Progenitor cell of endocrine pancreas (in vitro differentiated cells): ENCODE measurements around the gene KLF11. TPM values are rescaled to one million over a fixed set of nuclear protein-coding genes. Genes with fewer than 3 reads are reported as not detected.
A peak's percentile ranks its signal among the peaks of the same experiment; 100 is the strongest.

Experiments used
- DNase-seq: peaks from one replicate; pipeline ENCODE4 v3.0.0; 2021; ENCODE audit warnings: low spot score; ENCODE audit not compliant: unreplicated experiment
- H3K27ac Mint-ChIP-seq: 2 replicates; pipeline ENCODE4 v1.8.0; 2021; ENCODE audit warnings: mild to moderate bottlenecking, moderate library complexity, mixed read lengths
- H3K27me3 Mint-ChIP-seq: 2 replicates; pipeline ENCODE4 v1.8.0; 2021; ENCODE audit warnings: mixed read lengths
- H3K36me3 Mint-ChIP-seq: 2 replicates; pipeline ENCODE4 v1.8.0; 2022; ENCODE audit warnings: mixed read lengths; ENCODE audit not compliant: insufficient read depth
- H3K4me1 Mint-ChIP-seq: 2 replicates; pipeline ENCODE4 v1.8.0; 2021; ENCODE audit warnings: low read depth, mixed read lengths
- H3K4me3 Mint-ChIP-seq: 2 replicates; pipeline ENCODE4 v1.8.0; 2021; ENCODE audit warnings: low read depth, mild to moderate bottlenecking, moderate library complexity, mixed read lengths
- H3K9me3 Mint-ChIP-seq: 2 replicates; pipeline ENCODE4 v1.8.0; 2021; ENCODE audit warnings: low read depth, mixed read lengths
- CTCF ChIP-seq: fragments of 200-600 bp; sonication (generic); IDR thresholded peaks from one replicate; pipeline ENCODE4 v1.5.0; 2021; ENCODE audit warnings: antibody characterized with exemption, mild to moderate bottlenecking; ENCODE audit not compliant: unreplicated experiment
- total RNA-seq: library from RNA; stranded (reverse); gene quantifications from 2 replicates; pipeline ENCODE4 v1.2.1, GENCODE V29; 2021

KLF11 gene
- total RNA-seq, 1 donor from 2014 or later, result 3.5 TPM

DNA sequence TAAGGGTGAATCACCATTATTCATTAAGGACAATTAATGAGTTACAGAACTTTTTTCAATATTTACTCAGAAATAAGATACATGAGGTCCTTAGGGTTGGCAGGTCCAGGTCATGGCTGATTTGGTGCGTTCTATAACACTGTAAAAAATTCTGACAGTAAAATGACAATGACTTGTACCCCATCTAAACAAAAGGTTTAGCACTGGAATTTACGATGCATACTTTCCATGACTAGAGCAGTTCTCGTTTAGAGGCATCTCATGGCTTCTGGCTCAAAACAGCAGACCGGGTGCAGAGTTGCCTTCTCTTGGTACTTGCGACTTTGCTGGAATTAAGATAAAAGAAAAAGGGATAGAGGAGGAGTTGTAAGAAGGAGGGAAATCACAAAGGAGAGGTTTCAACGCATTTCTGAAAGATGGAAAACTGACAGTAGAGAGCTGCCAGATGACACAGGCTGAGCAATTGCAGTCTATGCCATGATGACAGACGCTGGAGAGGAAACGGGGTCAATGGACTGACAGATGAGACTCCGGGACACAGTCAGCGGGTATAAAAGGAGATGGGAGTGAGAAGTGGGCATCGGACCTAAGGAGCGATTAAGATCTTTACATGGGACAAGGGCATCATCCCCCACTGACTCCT, 41.0 kb downstream of the KLF11 start:
- DNase-seq, result no peak
- no peak overlapping the region for H3K4me3 Mint-ChIP-seq
- no peaks in the 10 kb centered on the region for H3K9me3 Mint-ChIP-seq
- H3K27ac Mint-ChIP-seq, result peak overlapping the region; percentile 70
- H3K36me3 Mint-ChIP-seq, result no peaks in the 10 kb centered on the region
- peaks cover 11% of the 10 kb centered on the region for H3K27me3 Mint-ChIP-seq
- peaks cover 35% of the 10 kb centered on the region for H3K4me1 Mint-ChIP-seq
- TF ChIP-seq CTCF, result no peak

GRCh38 chr2:10085043-10085667, 41.8 kb downstream of the KLF11 start:
- Mint-ChIP-seq H3K9me3 (no peaks in the 10 kb centered on the region), H3K4me3 (no peak overlapping the region)

GRCh38 chr2:10085668-10086059, 42.3 kb downstream of the KLF11 start:
- Mint-ChIP-seq H3K4me1 (peaks cover 46% of the 10 kb centered on the region), H3K27ac (peak overlapping the region; percentile 57), H3K4me3 (peak overlapping the region; percentile 11), H3K36me3 (no peaks in the 10 kb centered on the region), H3K9me3 (no peaks in the 10 kb centered on the region), H3K27me3 (peaks cover 10% of the 10 kb centered on the region)
- DNase-seq, result no peak
- TF ChIP-seq CTCF, result no peak

More at GRCh38 chr2:10085043-10085667, 41.8 kb downstream of the KLF11 start:
- Mint-ChIP-seq H3K4me1 (peaks cover 42% of the 10 kb centered on the region), H3K27ac (no peak overlapping the region), H3K27me3 (peaks cover 11% of the 10 kb centered on the region), H3K36me3 (no peaks in the 10 kb centered on the region)
- TF ChIP-seq CTCF, result no peak
- no peak for DNase-seq

DNA sequence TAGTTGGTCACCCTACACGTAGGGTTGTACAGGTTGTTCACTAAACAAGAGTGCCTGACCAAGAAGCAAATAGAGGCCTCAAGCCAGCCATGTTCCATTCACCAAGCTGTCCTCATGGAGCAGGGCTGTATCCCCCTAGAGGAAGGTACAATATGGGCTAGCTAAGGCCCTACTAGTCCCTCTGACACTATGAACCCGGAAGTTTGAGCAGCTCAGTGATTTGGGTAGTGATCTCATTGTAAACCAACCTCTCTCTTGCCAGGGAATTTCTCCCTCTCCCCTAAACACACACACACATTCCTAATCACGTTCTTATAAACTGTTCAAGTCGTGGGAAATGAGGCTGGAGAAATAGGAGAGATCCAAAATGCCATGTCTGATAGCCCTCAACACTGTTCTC, 43.6 kb downstream of the KLF11 start:
- Mint-ChIP-seq H3K4me1 (peaks cover 46% of the 10 kb centered on the region), H3K27me3 (peaks cover under 1% of the 10 kb centered on the region), H3K4me3 (no peak overlapping the region), H3K36me3 (no peaks in the 10 kb centered on the region), H3K27ac (no peak overlapping the region), H3K9me3 (no peaks in the 10 kb centered on the region)
- DNase-seq, result no peak
- TF ChIP-seq CTCF, result no peak

DNA sequence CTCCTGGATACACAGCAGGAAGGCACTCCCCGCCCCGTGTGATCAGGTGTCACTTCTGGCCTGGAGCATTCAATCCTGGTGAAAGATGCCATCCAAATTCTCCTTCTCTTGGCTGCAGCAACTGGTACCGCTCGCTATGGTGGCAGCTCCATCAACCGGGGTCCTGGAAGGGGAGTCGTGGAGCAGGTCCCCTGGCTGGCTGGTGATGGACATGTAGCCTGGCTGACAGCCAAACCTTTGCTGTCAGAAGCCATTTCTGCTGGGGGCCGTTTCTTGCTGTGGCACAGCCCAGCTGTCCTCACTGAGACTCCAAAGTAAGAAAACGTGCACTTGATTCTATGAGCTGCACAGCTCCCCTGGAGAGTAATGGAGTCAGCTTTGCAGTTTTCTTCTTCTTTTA, 44.0 kb downstream of the KLF11 start:
- Mint-ChIP-seq H3K27ac (no peak overlapping the region), H3K27me3 (no peaks in the 10 kb centered on the region), H3K4me3 (no peak overlapping the region)

More for the DNA sequence above, 44.0 kb downstream of the KLF11 start:
- no peak for DNase-seq
- peaks cover 46% of the 10 kb centered on the region for H3K4me1 Mint-ChIP-seq
- H3K9me3 Mint-ChIP-seq, result no peaks in the 10 kb centered on the region
- H3K36me3 Mint-ChIP-seq, result no peaks in the 10 kb centered on the region
- no peak for TF ChIP-seq CTCF
